K562 (cell line): Measurements from ENCODE around the gene CNNM4. TPM values are rescaled to one million over a fixed set of nuclear protein-coding genes. Genes with fewer than 3 reads are reported as not detected.
A peak's percentile ranks its signal among the peaks of the same experiment; 100 is the strongest.

Experiments
- ARID2 ChIP-seq: fragments of 450-650 bp; IDR thresholded peaks from 2 replicates; pipeline ENCODE4 v1.6.1; 2017; ENCODE audit warnings: antibody characterized with exemption, mild to moderate bottlenecking
- BCL6 ChIP-seq: fragments of 250-450 bp; sonication (Bioruptor Pico); IDR thresholded peaks from 2 replicates; pipeline ENCODE4 v1.4.0; 2020
- CBFA2T2 ChIP-seq: fragments of 450-650 bp; conservative IDR thresholded peaks from 2 replicates; pipeline ENCODE4 v1.6.1; 2017; ENCODE audit warnings: mild to moderate bottlenecking
- CBX2 ChIP-seq: fragments of 200-600 bp; sonication (generic); IDR thresholded peaks from one replicate; pipeline ENCODE4 v1.6.1; 2012; ENCODE audit warnings: mild to moderate bottlenecking, low read length, inconsistent platforms; ENCODE audit not compliant: insufficient read depth, poor library complexity, severe bottlenecking
- CXXC5 ChIP-seq: fragments of 250-450 bp; sonication (Bioruptor Pico); IDR thresholded peaks from 2 replicates; pipeline ENCODE4 v1.8.0; 2022; ENCODE audit warnings: inconsistent platforms, mild to moderate bottlenecking, moderate library complexity
- ETV6 ChIP-seq, 3 experiments: fragments of 150-350 bp in 1 of 3; sonication (generic) in 1 of 3; formaldehyde crosslinking in 1 of 3; IDR thresholded peaks; 2 replicates each; pipeline versions ENCODE4 v1.6.1 to v1.8.0; 2014 to 2022; ENCODE audit warnings: borderline replicate concordance in 2 of 3, low read depth in 2 of 3, antibody characterized with exemption in 1 of 3, low read length in 1 of 3, mild to moderate bottlenecking in 1 of 3, missing genetic modification reagents in 1 of 3
- FOSL1 ChIP-seq: fragments of 200-800 bp; sonication (Bioruptor generic); conservative IDR thresholded peaks from 2 replicates; pipeline ENCODE4 v1.6.1; 2016; ENCODE audit warnings: missing genetic modification characterization, missing compliant biosample characterization
- FOXA3 ChIP-seq, 2 experiments: fragments of 450-650 bp in 1 of 2; sonication (generic) in 1 of 2; formaldehyde crosslinking; IDR thresholded peaks in 1 of 2; conservative IDR thresholded peaks in 1 of 2; 2 replicates each; pipeline versions ENCODE4 v1.4.0 to v1.8.0; 2020 to 2022; ENCODE audit warnings: mild to moderate bottlenecking in 2 of 2, missing genetic modification reagents in 1 of 2
- FOXP4 ChIP-seq: sonication (generic); formaldehyde crosslinking; IDR thresholded peaks from 2 replicates; pipeline ENCODE4 v1.8.0; 2022; ENCODE audit warnings: mild to moderate bottlenecking, missing genetic modification reagents, borderline replicate concordance
- KHSRP ChIP-seq: fragments of 450-650 bp; IDR thresholded peaks from 2 replicates; pipeline ENCODE4 v1.6.1; 2017
- MAFG ChIP-seq: fragments of 450-650 bp; conservative IDR thresholded peaks from 2 replicates; pipeline ENCODE4 v1.6.1; 2016; ENCODE audit warnings: missing genetic modification characterization, missing compliant biosample characterization
- PTTG1 ChIP-seq: fragments of 450-650 bp; IDR thresholded peaks from 2 replicates; pipeline ENCODE4 v1.6.1; 2016; ENCODE audit warnings: low read depth, mild to moderate bottlenecking, missing genetic modification characterization, missing compliant biosample characterization
- RBM17 ChIP-seq: fragments of 200-400 bp; formaldehyde crosslinking; IDR thresholded peaks from 2 replicates; pipeline ENCODE4 v1.6.1; 2017; ENCODE audit warnings: low read depth, mild to moderate bottlenecking, low read length, borderline replicate concordance
- RBM34 ChIP-seq: fragments of 200-400 bp; formaldehyde crosslinking; IDR thresholded peaks from 2 replicates; pipeline ENCODE4 v1.6.1; 2018; ENCODE audit warnings: low read length, borderline replicate concordance; ENCODE audit not compliant: insufficient read depth
- SNRNP70 ChIP-seq: fragments of 200-400 bp; formaldehyde crosslinking; optimal IDR thresholded peaks from 2 replicates; pipeline ENCODE3; 2017; ENCODE audit warnings: low read depth, low read length
- SP2 ChIP-seq: IDR thresholded peaks from 2 replicates; pipeline ENCODE4 v1.6.1; 2011; ENCODE audit warnings: mild to moderate bottlenecking, low read depth, low read length, moderate library complexity; ENCODE audit not compliant: poor library complexity, severe bottlenecking; ENCODE audit errors: extremely low read depth
- TAL1 ChIP-seq: fragments of 450-650 bp; IDR thresholded peaks from 2 replicates; pipeline ENCODE4 v1.6.1; 2016; ENCODE audit warnings: mild to moderate bottlenecking
- TCF3 ChIP-seq: sonication (generic); formaldehyde crosslinking; IDR thresholded peaks from 2 replicates; pipeline ENCODE4 v1.4.0; 2020; ENCODE audit warnings: mild to moderate bottlenecking, missing genetic modification reagents
- TFAP4 ChIP-seq: sonication (generic); formaldehyde crosslinking; IDR thresholded peaks from 2 replicates; pipeline ENCODE4 v1.8.0; 2022; ENCODE audit warnings: missing genetic modification reagents, mild to moderate bottlenecking, moderate library complexity, borderline replicate concordance
- THAP7 ChIP-seq: fragments of 250-450 bp; sonication (Bioruptor Pico); IDR thresholded peaks from 2 replicates; pipeline ENCODE4 v1.5.0; 2021
- ZBTB17 ChIP-seq: fragments of 450-650 bp; formaldehyde crosslinking; IDR thresholded peaks from 2 replicates; pipeline ENCODE4 v1.4.0; 2020; ENCODE audit warnings: mild to moderate bottlenecking
- ZC3H11A ChIP-seq: IDR thresholded peaks from 2 replicates; pipeline ENCODE4 v1.6.1; 2012; ENCODE audit warnings: low read depth, low read length, improper control_type of control experiment
- ZKSCAN8 ChIP-seq: fragments of 200-800 bp; sonication (Bioruptor generic); IDR thresholded peaks from 2 replicates; pipeline ENCODE4 v1.6.1; 2016; ENCODE audit warnings: missing genetic modification characterization, missing compliant biosample characterization
- ZNF143 ChIP-seq: sonication (generic); formaldehyde crosslinking; IDR thresholded peaks from 2 replicates; pipeline ENCODE4 v1.9.0; 2022; ENCODE audit warnings: mild to moderate bottlenecking, missing genetic modification reagents
- ZNF785 ChIP-seq: fragments of 250-450 bp; sonication (Bioruptor Pico); IDR thresholded peaks from 2 replicates; pipeline ENCODE4 v1.4.0; 2020; ENCODE audit warnings: mild to moderate bottlenecking
- polyA plus RNA-seq, 8 experiments: library from polyadenylated mRNA; depleted of rRNA in 4 of 8; stranded (reverse) in 5 of 8; unstranded in 3 of 8; fragments of >200 nt; fragmentation: Nextera tagmentation in 2 of 8; fragmentation: Illumina TruSeq in 1 of 8; extraction: Ambion mirVana in 2 of 8; extraction: Trizol in 1 of 8; gene quantifications; 2 replicates each; pipeline versions ENCODE4 v1.2.1 to v1.2.3, GENCODE V29; 2011 to 2014; ENCODE audit warnings: inconsistent platforms in 1 of 8, missing spikeins in 1 of 8
- total RNA-seq, 7 experiments: library from RNA; depleted of rRNA in 6 of 7; stranded (reverse); fragments of >200 nt in 6 of 7; fragmentation: Illumina TruSeq in 2 of 7; extraction: Trizol in 2 of 7; gene quantifications; 2 replicates each; pipeline versions ENCODE4 v1.2.1 to v1.2.3, GENCODE V29; 2011 to 2021; ENCODE audit warnings: low replicate concordance in 1 of 7

CNNM4 gene
- total and polyA plus RNA-seq, 9 of the 15 experiments (the other 6 are each of a cell fraction or from before 2014, with no cell fraction given), result 0.96 to 6.3 (median 2.8) TPM

GRCh38 chr2:96809951-96810782 lies 49.5 kb downstream of the CNNM4 start (continued):
- TF ChIP-seq FOXA3 (CRISPR knock-in tag; conservative IDR thresholded peaks at IDR 0.05 in 1 of 2, IDR thresholded peaks at IDR 0.05 in 1 of 2), result no peak
- TF ChIP-seq BCL6, result no peak
- no peak for TF ChIP-seq PTTG1
- no peak for TF ChIP-seq ZNF785 (CRISPR knock-in tag)
- no peak for TF ChIP-seq FOSL1 (tag)
- TF ChIP-seq ARID2, result no peak
- TF ChIP-seq TAL1, result peak; percentile 82
- no peak for TF ChIP-seq MAFG (tag)
- TF ChIP-seq CXXC5, result peak; percentile 85
- peak; percentile 79 for TF ChIP-seq TCF3 (CRISPR knock-in tag)
- TF ChIP-seq TFAP4, result peak; percentile 70; the same call in 1 of the 2 replicates
- no peak for TF ChIP-seq ETV6 (IDR thresholded peaks at IDR 0.05; ENCODE audit: borderline replicate concordance in 1 of 2, low read depth in 2 of 2, low read length in 1 of 2)
- TF ChIP-seq ETV6 (CRISPR knock-in tag; IDR thresholded peaks at IDR 0.05; ENCODE audit: borderline replicate concordance), result no peak
- no peak for TF ChIP-seq FOXP4
- no peak for TF ChIP-seq ZBTB17
- no peak for TF ChIP-seq ZC3H11A
- no peak for TF ChIP-seq CBX2
- no peak for TF ChIP-seq RBM17
- no peak for TF ChIP-seq KHSRP
- no peak for TF ChIP-seq SP2
- TF ChIP-seq ZNF143 (CRISPR knock-in tag), result no peak
- TF ChIP-seq ZKSCAN8 (CRISPR knock-in tag), result no peak
- TF ChIP-seq CBFA2T2, result peak; percentile 93
- TF ChIP-seq SNRNP70, result no peak
- TF ChIP-seq RBM34, result no peak
- TF ChIP-seq THAP7, result no peak
